Endodermal cell (in vitro differentiated cells): Measurements from ENCODE around the gene KRT14. TPM values are rescaled to one million over a fixed set of nuclear protein-coding genes. Genes with fewer than 3 reads are reported as not detected.

Experiments used
- DNase-seq: peaks from one replicate; pipeline ENCODE4 v3.0.0-alpha.2; 2017
- H3K27ac ChIP-seq: 2 replicates; pipeline ENCODE4 v1.5.1; 2013; ENCODE audit warnings: mild to moderate bottlenecking, low read depth, low read length, moderate library complexity
- H3K27me3 ChIP-seq: 2 replicates; pipeline ENCODE4 v1.6.1; 2013; ENCODE audit warnings: mild to moderate bottlenecking, low read length, moderate library complexity; ENCODE audit not compliant: insufficient read depth, control insufficient read depth, poor library complexity, severe bottlenecking
- H3K36me3 ChIP-seq: 2 replicates; pipeline ENCODE4 v1.7.0; 2013; ENCODE audit warnings: mild to moderate bottlenecking, low read length, moderate library complexity; ENCODE audit not compliant: control insufficient read depth, insufficient read depth
- H3K4me1 ChIP-seq: one replicate; pipeline ENCODE4 v1.7.0; 2013; ENCODE audit warnings: low read length; ENCODE audit not compliant: control insufficient read depth, insufficient read depth
- H3K4me3 ChIP-seq: 2 replicates; pipeline ENCODE4 v1.5.1; 2013; ENCODE audit warnings: mild to moderate bottlenecking, low read length, moderate library complexity
- H3K9ac ChIP-seq: 2 replicates; pipeline ENCODE4 v1.6.1; 2013; ENCODE audit warnings: mild to moderate bottlenecking, low read length, moderate library complexity; ENCODE audit not compliant: poor library complexity, severe bottlenecking; ENCODE audit errors: extremely low read depth
- H3K9me3 ChIP-seq: 2 replicates; pipeline ENCODE4 v1.6.1; 2013; ENCODE audit warnings: mild to moderate bottlenecking, low read length, moderate library complexity; ENCODE audit not compliant: control insufficient read depth
- H3K27ac Mint-ChIP-seq: 2 replicates; pipeline ENCODE4 v1.8.0; 2020; ENCODE audit warnings: mixed read lengths
- H3K27me3 Mint-ChIP-seq: 2 replicates; pipeline ENCODE4 v1.8.0; 2021; ENCODE audit warnings: mild to moderate bottlenecking, mixed read lengths; ENCODE audit not compliant: insufficient read depth
- H3K36me3 Mint-ChIP-seq: 2 replicates; pipeline ENCODE4 v1.8.0; 2020; ENCODE audit warnings: low read depth, mixed read lengths
- H3K4me1 Mint-ChIP-seq: 2 replicates; pipeline ENCODE4 v1.8.0; 2020; ENCODE audit warnings: mixed read lengths
- H3K4me3 Mint-ChIP-seq: 2 replicates; pipeline ENCODE4 v1.8.0; 2020; ENCODE audit warnings: mild to moderate bottlenecking, moderate library complexity, mixed read lengths
- H3K9me3 Mint-ChIP-seq: 2 replicates; pipeline ENCODE4 v1.8.0; 2020; ENCODE audit warnings: mild to moderate bottlenecking, mixed read lengths
- CTCF ChIP-seq: fragments of 200-600 bp; sonication (generic); conservative IDR thresholded peaks from 2 replicates; pipeline ENCODE4 v1.5.0; 2021; ENCODE audit warnings: antibody characterized with exemption, mild to moderate bottlenecking
- WGBS, 2 experiments: methylation state at CpG; one replicate each; pipeline versions ENCODE4 v1.1.5 to v1.1.7; 2013; ENCODE audit warnings: missing lambda C conversion rate in 2 of 2, mixed read lengths in 1 of 2; ENCODE audit not compliant: insufficient coverage in 1 of 2, insufficient read length in 1 of 2; 5-methylcytosine and 5-hydroxymethylcytosine counted together
- total RNA-seq, 2 donors: library from RNA; stranded (reverse); fragmentation: NEBNext Ultra II Directional in 1 of 2; extraction: Animal tissue kit (Norgen Biotek cat#: 25700) in 1 of 2; gene quantifications; 2 replicates in 1 of 2; 3 replicates in 1 of 2; pipeline ENCODE4 v1.2.1, GENCODE V29; 2021

KRT14 gene
- total RNA-seq, 2 donors from 2014 or later: not detected

- H3K9me3 ChIP-seq: no peaks in the 10 kb centered on the region
- no peaks in the 10 kb centered on the region for H3K9me3 Mint-ChIP-seq
- H3K27me3 Mint-ChIP-seq: no peaks in the 10 kb centered on the region
- TF ChIP-seq CTCF: peak; percentile 44
- peaks cover 76% of the 10 kb centered on the region for H3K4me1 Mint-ChIP-seq
- 81 to 95% methylated on average over 2 to 7 of the region's 7 CpGs for WGBS, 2 experiments
- no peaks in the 10 kb centered on the region for H3K27me3 ChIP-seq
- H3K36me3 ChIP-seq: no peaks in the 10 kb centered on the region
- H3K36me3 Mint-ChIP-seq: no peaks in the 10 kb centered on the region
- peak; percentile 53 for DNase-seq
- H3K9ac ChIP-seq: no peak overlapping the region
- no peak overlapping the region for H3K27ac Mint-ChIP-seq
- H3K27ac ChIP-seq: no peak overlapping the region
- H3K4me3 ChIP-seq: no peak overlapping the region
- H3K4me1 ChIP-seq: peaks cover 28% of the 10 kb centered on the region
- H3K4me3 Mint-ChIP-seq: no peak overlapping the region
Observed at GRCh38 chr17:41534899-41535546, 51.7 kb downstream of the KRT14 start.

- Histone ChIP-seq H3K36me3 (no peaks in the 10 kb centered on the region), H3K9me3 (no peaks in the 10 kb centered on the region), H3K4me3 (no peak overlapping the region), H3K4me1 (peaks cover 35% of the 10 kb centered on the region), H3K27me3 (no peaks in the 10 kb centered on the region), H3K27ac (no peak overlapping the region), H3K9ac (no peak overlapping the region)
- DNase-seq: no peak
- WGBS, 2 experiments: 96% methylated on average over 4 to 6 of the region's 7 CpGs
- Mint-ChIP-seq H3K27me3 (no peaks in the 10 kb centered on the region), H3K36me3 (no peaks in the 10 kb centered on the region), H3K27ac (no peak overlapping the region), H3K9me3 (no peaks in the 10 kb centered on the region), H3K4me1 (peaks cover 83% of the 10 kb centered on the region), H3K4me3 (no peak overlapping the region)
- TF ChIP-seq CTCF: no peak
Observed at GRCh38 chr17:41533613-41534012, 53.1 kb downstream of the KRT14 start.

- Histone ChIP-seq H3K9me3 (no peaks in the 10 kb centered on the region), H3K36me3 (no peaks in the 10 kb centered on the region), H3K4me3 (no peak overlapping the region), H3K4me1 (peaks cover 35% of the 10 kb centered on the region), H3K27me3 (no peaks in the 10 kb centered on the region), H3K27ac (no peak overlapping the region), H3K9ac (no peak overlapping the region)
- H3K9me3 Mint-ChIP-seq: no peaks in the 10 kb centered on the region
- peaks cover 83% of the 10 kb centered on the region for H3K4me1 Mint-ChIP-seq
- no peak overlapping the region for H3K4me3 Mint-ChIP-seq
- no peak for TF ChIP-seq CTCF
- 83 to 92% methylated on average over 5 to 7 of the region's 9 CpGs for WGBS, 2 experiments
- no peak for DNase-seq
- no peak overlapping the region for H3K27ac Mint-ChIP-seq
- no peaks in the 10 kb centered on the region for H3K36me3 Mint-ChIP-seq
- H3K27me3 Mint-ChIP-seq: no peaks in the 10 kb centered on the region
Observed at GRCh38 chr17:41532947-41533570, 53.6 kb downstream of the KRT14 start.

Other genes with a start within 250 kb of the KRT14 start
- gene KRT33A, start 236.1 kb downstream of the KRT14 start, total RNA-seq: not detected
- gene KRT33B, start 217.1 kb downstream of the KRT14 start, total RNA-seq: not detected
- gene KRT34, start 204.6 kb downstream of the KRT14 start, total RNA-seq: not detected
- not detected for gene KRT31, start 189.3 kb downstream of the KRT14 start, total RNA-seq
- gene KRT37, start 162.3 kb downstream of the KRT14 start, total RNA-seq: not detected
- gene KRT38, start 145.9 kb downstream of the KRT14 start, total RNA-seq: not detected
- gene KRT32, start 119.5 kb downstream of the KRT14 start, total RNA-seq: not detected
- not detected for gene KRT35, start 105.7 kb downstream of the KRT14 start, total RNA-seq
- gene KRT36, start 97.0 kb downstream of the KRT14 start, total RNA-seq: not detected
- gene KRT13, start 81.3 kb downstream of the KRT14 start, total RNA-seq: not detected
- gene KRT15, start 68.0 kb downstream of the KRT14 start, total RNA-seq: 1 to 10 TPM in 1 of 2 donors, under 1 TPM in 1; 0.95 to 1.2 TPM
- gene KRT19, start 58.6 kb downstream of the KRT14 start, total RNA-seq: 1,000 to 10,000 TPM in 1 of 2 donors, 100 to 1,000 TPM in 1; 750 to 1,012 TPM
- not detected for gene KRT9, start 14.8 kb downstream of the KRT14 start, total RNA-seq
- gene KRT16, start 25.9 kb upstream of the KRT14 start, total RNA-seq: not detected
- not detected for gene KRT17, start 37.7 kb upstream of the KRT14 start, total RNA-seq
- gene EIF1, start 102.0 kb upstream of the KRT14 start, total RNA-seq: 100 to 1,000 TPM; 526 to 573 TPM
- gene GAST, start 125.4 kb upstream of the KRT14 start, total RNA-seq: not detected
- gene HAP1, start 147.7 kb upstream of the KRT14 start, total RNA-seq: 1 to 10 TPM; 1.7 TPM
- 100 to 1,000 TPM; 112 to 167 TPM for gene JUP, start 199.8 kb upstream of the KRT14 start, total RNA-seq
- 10 to 100 TPM; 23.9 to 40.6 TPM for gene P3H4, start 225.1 kb upstream of the KRT14 start, total RNA-seq
- gene FKBP10, start 226.1 kb upstream of the KRT14 start, total RNA-seq: 100 to 1,000 TPM; 179 to 291 TPM
- gene NT5C3B, start 249.3 kb upstream of the KRT14 start, total RNA-seq: 10 to 100 TPM; 65.2 to 79.5 TPM